CD4-positive, alpha-beta T cell (primary cell): Measurements from ENCODE around the gene MOB1B. TPM values are rescaled to one million over a fixed set of nuclear protein-coding genes. Genes with fewer than 3 reads are reported as not detected.

Source experiments
- ATAC-seq: fragments of 200-7000 bp; cut with Tn5 transposase; one replicate; pipeline ENCODE4 v1.10.0; 2022; ENCODE audit warnings: mild to moderate bottlenecking; ENCODE audit not compliant: poor library complexity
- CTCF ChIA-PET: fragments of 350-600 bp; sonication (Branson Sonifier 250); formaldehyde crosslinking; loops from one replicate; lab custom pipeline; 2021; ENCODE audit warnings: antibody characterized with exemption, inconsistent platforms; lab: Charles Lee
- POLR2A ChIA-PET: fragments of 350-600 bp; sonication (Branson Sonifier 250); formaldehyde crosslinking; loops from one replicate; lab custom pipeline; 2021; ENCODE audit warnings: antibody characterized with exemption, inconsistent platforms; lab: Charles Lee
- DNase-seq, 14 experiments: peaks; one replicate each; pipeline ENCODE4 v3.0.0-alpha.2; 2013 to 2020; ENCODE audit warnings: mixed read lengths in 2 of 14
- H3K27ac ChIP-seq, 2 donors: one replicate each; pipeline versions ENCODE4 v1.5.1 to v1.7.0; 2013; ENCODE audit warnings: low read length in 2 of 2, low read depth in 1 of 2, mild to moderate bottlenecking in 1 of 2
- H3K27me3 ChIP-seq, 2 experiments: 1 replicate in 1 of 2; 2 replicates in 1 of 2; pipeline versions ENCODE4 v1.6.1 to v1.7.0; 2013; ENCODE audit warnings: low read length in 2 of 2, control low read depth in 1 of 2, mild to moderate bottlenecking in 1 of 2, moderate library complexity in 1 of 2; ENCODE audit not compliant: insufficient read depth in 2 of 2, control insufficient read depth in 1 of 2
- H3K36me3 ChIP-seq: one replicate; pipeline ENCODE4 v1.6.1; 2013; ENCODE audit warnings: low read length, control low read depth; ENCODE audit not compliant: insufficient read depth
- H3K4me1 ChIP-seq: one replicate; pipeline ENCODE4 v1.6.1; 2013; ENCODE audit warnings: low read length, control low read depth; ENCODE audit not compliant: insufficient read depth
- H3K4me3 ChIP-seq: one replicate; pipeline ENCODE4 v1.5.1; 2013; ENCODE audit warnings: mild to moderate bottlenecking, low read length, moderate library complexity
- H3K9me3 ChIP-seq, 2 experiments: 1 replicate in 1 of 2; 2 replicates in 1 of 2; pipeline versions ENCODE4 v1.6.1 to v1.7.0; 2013; ENCODE audit warnings: low read length in 2 of 2, mild to moderate bottlenecking in 2 of 2, control low read depth in 1 of 2, moderate library complexity in 1 of 2; ENCODE audit not compliant: control insufficient read depth in 1 of 2, insufficient read depth in 1 of 2
- H3K27ac Mint-ChIP-seq: one replicate; pipeline ENCODE4 v1.8.0; 2020; ENCODE audit warnings: mixed read lengths
- H3K27me3 Mint-ChIP-seq: one replicate; pipeline ENCODE4 v1.8.0; 2021; ENCODE audit warnings: mixed read lengths
- H3K36me3 Mint-ChIP-seq: one replicate; pipeline ENCODE4 v1.8.0; 2021; ENCODE audit warnings: low read depth, mixed read lengths
- H3K4me1 Mint-ChIP-seq: one replicate; pipeline ENCODE4 v1.8.0; 2021; ENCODE audit warnings: low read depth, mixed read lengths
- H3K4me3 Mint-ChIP-seq: one replicate; pipeline ENCODE4 v1.8.0; 2020; ENCODE audit warnings: mild to moderate bottlenecking, mixed read lengths
- H3K9me3 Mint-ChIP-seq: one replicate; pipeline ENCODE4 v1.8.0; 2020; ENCODE audit warnings: mixed read lengths
- CTCF ChIP-seq: fragments of 200-600 bp; IDR thresholded peaks from one replicate; pipeline ENCODE4 v1.8.0; 2022; ENCODE audit warnings: antibody characterized with exemption, mild to moderate bottlenecking
- intact Hi-C, 2 experiments: fragments of 100-400 bp; cut with DNase I in 1 of 2; cut with micrococcal nuclease in 1 of 2; formaldehyde crosslinking; loops; one replicate each; pipeline versions ENCODE4 v1.15.1 to v1.9.0; 2023 to 2025; cut with DNase I, micrococcal nuclease
- total RNA-seq, 174 experiments: library from RNA in 2 of 174; stranded (reverse) in 2 of 174; gene quantifications; one replicate each; pipeline ENCODE4 v1.2.3 and lab custom pipeline; 2021 to 2026

The MOB1B gene
- total RNA-seq, 2 experiments from 2014 or later = 13.1 to 13.4 TPM

- ATAC-seq = no peak
- no peaks in the 10 kb centered on the region for H3K27me3 Mint-ChIP-seq
- H3K27me3 ChIP-seq = no peaks in the 10 kb centered on the region
- H3K4me1 Mint-ChIP-seq = peaks cover 53% of the 10 kb centered on the region
- peaks cover 27% of the 10 kb centered on the region for H3K36me3 Mint-ChIP-seq
- CTCF ChIA-PET = interaction anchor here (0.6 kb wide), 1 partner anchor 14 kb away, joined by 5 read pairs; no protein-coding TSS in a partner anchor
- peaks cover 2% of the 10 kb centered on the region for H3K4me1 ChIP-seq
- H3K9me3 ChIP-seq = no peaks in the 10 kb centered on the region
- no peak overlapping the region for H3K4me3 ChIP-seq
- H3K27ac Mint-ChIP-seq = no peak overlapping the region
- no peak overlapping the region for H3K27ac ChIP-seq
- intact Hi-C loops = no loop called here
- POLR2A ChIA-PET = no interaction called here
- no peak for DNase-seq
- TF ChIP-seq CTCF = no peak
- H3K36me3 ChIP-seq = peaks cover 3% of the 10 kb centered on the region
- no peak overlapping the region for H3K4me3 Mint-ChIP-seq
- H3K9me3 Mint-ChIP-seq = no peaks in the 10 kb centered on the region
These were observed 6.9 kb downstream of the MOB1B start for GRCh38 chr4:70908993-70909556.

- CTCF ChIA-PET = no interaction called here
- no peak overlapping the region for H3K27ac Mint-ChIP-seq
- no peak overlapping the region for H3K4me3 Mint-ChIP-seq
- H3K9me3 Mint-ChIP-seq = no peaks in the 10 kb centered on the region
- no peaks in the 10 kb centered on the region for H3K27me3 Mint-ChIP-seq
- Histone ChIP-seq H3K27ac (no peak overlapping the region), H3K4me1 (peaks cover 2% of the 10 kb centered on the region), H3K36me3 (no peaks in the 10 kb centered on the region), H3K9me3 (no peaks in the 10 kb centered on the region), H3K27me3 (no peaks in the 10 kb centered on the region), H3K4me3 (no peak overlapping the region)
- POLR2A ChIA-PET = no interaction called here
- DNase-seq (no peak), ATAC-seq (no peak)
- TF ChIP-seq CTCF = no peak
- peaks cover 37% of the 10 kb centered on the region for H3K4me1 Mint-ChIP-seq
- intact Hi-C loops = no loop called here
- peaks cover 14% of the 10 kb centered on the region for H3K36me3 Mint-ChIP-seq
These were observed 11.8 kb downstream of the MOB1B start for GRCh38 chr4:70914000-70914399.

- DNase-seq (no peak), ATAC-seq (no peak)
- Mint-ChIP-seq H3K27me3 (no peaks in the 10 kb centered on the region), H3K27ac (no peak overlapping the region), H3K9me3 (no peaks in the 10 kb centered on the region), H3K4me3 (no peak overlapping the region), H3K4me1 (peaks cover 34% of the 10 kb centered on the region), H3K36me3 (peaks cover 17% of the 10 kb centered on the region)
- Histone ChIP-seq H3K4me1 (peaks cover 2% of the 10 kb centered on the region), H3K9me3 (no peaks in the 10 kb centered on the region), H3K36me3 (no peaks in the 10 kb centered on the region), H3K27me3 (no peaks in the 10 kb centered on the region), H3K27ac (no peak overlapping the region), H3K4me3 (no peak overlapping the region)
- no peak for TF ChIP-seq CTCF
- intact Hi-C loops = no loop called here
- ChIA-PET POLR2A (no interaction called here), CTCF (no interaction called here)
These were observed 12.5 kb downstream of the MOB1B start for GRCh38 chr4:70914631-70915030.
